ENCODE measurements around the gene IRF3.

IRF3 gene

DNA sequence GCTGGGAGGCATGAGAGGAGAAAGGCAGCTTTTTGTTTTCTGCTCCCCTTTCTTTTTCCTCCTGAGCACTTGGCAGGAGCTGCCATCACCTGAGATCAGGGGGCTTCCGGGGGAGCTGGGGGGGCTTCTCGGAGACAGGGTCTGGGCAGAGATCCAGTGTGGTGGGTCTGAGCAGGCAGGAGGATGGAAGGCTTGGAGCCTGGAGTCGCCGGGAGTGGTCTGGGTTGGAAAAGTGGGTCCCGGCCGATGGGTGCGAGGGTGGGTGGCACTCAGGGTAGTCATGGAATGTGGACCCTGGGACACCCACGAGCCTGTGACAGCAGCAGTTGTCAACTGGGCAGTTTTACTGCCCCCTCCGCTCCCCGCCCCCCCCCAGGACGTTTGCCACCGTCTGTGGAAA, 21.5 kb upstream of the IRF3 start:
- DNase-seq = no peak

DNA sequence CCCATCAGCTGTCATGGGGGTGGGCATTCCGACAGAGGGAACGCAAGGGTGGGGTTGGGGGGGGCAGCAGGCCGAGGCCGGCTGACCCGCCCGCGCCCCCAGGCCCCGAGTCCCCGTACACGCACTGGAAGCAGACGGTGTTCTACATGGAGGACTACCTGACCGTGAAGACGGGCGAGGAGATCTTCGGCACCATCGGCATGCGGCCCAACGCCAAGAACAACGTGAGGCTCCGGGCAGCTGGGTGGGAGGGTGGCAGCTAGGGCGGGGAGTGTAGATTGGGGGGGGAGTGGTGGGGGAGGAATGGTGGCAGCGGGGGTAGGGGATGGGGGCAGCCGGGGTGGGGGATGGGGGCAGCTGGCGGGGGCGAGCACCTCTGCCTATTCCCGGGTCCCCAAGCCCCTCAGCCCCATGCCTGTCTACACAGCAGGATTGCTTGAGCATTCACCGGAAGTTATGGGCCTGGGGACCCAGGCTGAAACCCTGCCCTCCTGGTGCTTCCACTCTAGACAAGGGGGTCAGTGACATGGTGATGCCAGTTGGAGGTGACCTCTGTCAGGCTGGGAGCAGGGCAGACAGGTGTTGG, 20.9 kb upstream of the IRF3 start:
- no peak for DNase-seq

DNA sequence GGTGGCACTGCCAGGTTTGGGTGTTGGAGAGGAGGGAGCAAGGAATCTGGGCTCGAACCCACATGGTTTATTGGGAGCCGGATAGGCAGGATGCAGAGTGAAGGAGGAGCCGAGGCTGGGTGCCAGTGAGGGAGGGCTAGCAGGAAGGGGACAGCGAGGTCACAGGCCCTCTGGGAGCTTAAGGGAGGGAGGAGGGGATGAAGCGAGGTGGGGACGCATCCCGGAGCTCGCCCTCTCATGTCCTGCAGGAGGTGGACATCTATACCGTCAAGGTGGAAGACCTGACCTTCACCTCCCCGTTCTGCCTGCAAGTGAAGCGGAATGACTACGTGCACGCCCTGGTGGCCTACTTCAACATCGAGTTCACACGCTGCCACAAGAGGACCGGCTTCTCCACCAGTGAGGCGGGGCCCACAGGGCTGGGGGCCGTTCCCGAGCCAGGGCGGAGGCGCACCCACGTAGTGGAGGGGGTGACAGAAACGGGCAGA, 20.2 kb upstream of the IRF3 start:
- DNase-seq = no peak

DNA sequence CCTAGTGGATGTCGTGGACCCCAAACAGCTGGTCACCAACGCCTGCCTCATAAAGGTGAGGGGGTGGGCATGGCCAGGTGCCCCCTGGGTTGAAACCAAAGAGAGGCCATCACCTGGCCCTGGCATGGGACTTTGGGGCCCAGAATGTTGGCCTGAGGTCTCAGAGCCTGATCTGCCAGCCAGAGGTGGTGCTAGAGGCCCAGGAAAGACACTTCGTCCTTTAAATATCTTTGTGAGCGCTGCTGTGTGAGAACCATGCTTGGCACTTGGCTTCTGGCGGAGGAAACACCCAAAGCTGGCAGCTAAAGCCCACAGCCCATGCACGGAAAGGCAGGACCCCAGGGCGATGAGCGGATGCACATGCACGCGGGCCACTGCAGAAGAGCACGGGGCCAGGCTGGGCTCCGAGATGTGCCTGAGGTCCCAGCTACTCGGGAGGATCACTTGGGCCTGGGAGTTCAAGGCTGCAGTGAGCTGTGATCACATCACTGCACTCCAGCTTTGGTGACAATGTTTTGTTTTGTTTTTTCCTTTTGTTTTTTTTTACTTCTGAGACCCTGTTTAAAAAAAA, 19.4 kb upstream of the IRF3 start:
- DNase-seq = no peak

DNA sequence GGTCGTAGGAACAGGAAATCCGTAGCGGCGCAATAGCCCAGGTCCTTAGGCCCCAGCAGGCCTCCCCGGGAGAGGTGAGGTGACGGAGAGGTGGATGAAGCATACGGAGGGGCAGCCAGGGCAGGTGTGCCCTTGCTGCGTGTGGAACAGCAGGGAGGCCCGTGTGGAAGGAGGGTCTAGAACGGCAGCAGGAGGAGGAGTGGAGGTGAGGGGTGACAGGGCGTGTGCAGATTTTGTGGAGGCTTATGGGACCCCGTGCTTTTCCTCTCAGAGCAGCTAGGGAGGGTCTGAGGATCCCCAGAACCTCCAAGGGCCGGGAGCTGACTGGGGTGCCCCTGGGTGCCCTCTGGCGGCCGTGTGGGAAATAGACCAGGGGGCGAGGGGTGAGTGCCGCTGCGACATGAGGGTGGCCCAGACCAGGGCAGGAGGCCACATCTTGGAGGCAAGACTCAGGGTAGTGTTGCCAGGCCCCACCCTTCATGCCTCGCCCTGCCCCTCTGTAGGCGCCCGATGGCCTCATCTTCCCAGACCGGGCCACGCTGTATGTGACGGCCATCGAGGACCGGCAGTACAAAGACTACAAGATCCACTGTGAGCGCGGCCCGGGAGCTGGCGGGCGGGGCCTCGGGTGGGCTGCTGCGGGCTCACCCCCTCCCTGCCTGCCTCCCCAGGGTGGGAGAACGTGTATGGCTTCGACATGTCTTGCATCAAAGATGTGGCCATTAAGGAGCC, 18.8 kb upstream of the IRF3 start:
- DNase-seq = no peak

DNA sequence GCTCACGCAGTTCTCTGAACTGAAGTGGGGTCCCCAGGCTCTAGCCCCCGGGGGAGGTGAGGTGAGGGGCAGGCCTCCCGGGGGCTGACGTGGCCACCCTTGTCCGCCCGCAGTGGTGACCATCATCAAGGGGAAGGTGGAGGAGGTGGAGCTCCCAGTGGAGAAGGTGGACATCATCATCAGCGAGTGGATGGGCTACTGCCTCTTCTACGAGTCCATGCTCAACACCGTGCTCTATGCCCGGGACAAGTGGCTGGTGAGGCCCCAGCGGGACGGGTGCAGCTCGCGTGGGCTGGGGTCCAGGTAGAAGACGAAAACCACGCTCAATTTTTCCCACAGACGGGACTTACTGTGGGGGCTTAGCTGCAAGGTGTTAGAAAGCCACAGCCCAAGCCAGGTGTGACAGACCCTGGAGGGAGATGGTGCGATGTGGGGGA, 18.2 kb upstream of the IRF3 start:
- DNase-seq = no peak

DNA sequence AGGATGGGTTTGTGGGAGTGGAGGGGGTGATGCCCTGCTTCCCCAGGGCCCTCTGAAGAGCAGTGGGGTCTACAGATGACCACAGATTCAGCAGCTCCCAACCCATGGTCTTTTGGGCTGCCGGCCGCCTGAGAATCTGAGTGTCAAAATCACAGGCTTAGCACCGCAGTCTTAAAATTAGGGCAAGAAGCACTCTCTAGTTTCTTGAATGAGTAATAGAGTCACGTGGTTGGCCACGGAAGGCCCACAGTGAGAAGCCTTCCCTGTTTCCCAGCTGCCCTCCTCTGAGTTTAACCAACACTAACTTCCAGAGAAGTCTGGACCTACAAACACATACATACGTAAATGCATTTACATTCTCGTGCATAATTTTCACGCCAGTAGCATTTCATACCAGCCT, 16.6 kb upstream of the IRF3 start:
- DNase-seq = no peak

DNA sequence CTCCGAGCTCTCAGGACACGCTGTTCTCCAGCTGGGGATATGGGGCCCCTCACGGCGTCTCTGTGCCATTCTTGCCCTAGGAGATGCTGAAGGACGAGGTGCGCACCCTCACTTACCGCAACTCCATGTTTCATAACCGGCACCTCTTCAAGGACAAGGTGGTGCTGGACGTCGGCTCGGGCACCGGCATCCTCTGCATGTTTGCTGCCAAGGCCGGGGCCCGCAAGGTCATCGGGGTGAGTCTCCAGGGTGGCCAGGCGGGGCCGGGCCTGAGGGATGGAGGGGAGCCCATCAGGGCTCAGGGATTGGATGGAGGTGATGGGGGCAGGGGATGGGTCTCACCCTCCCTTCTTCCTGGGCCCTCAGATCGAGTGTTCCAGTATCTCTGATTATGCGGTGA, 16.2 kb upstream of the IRF3 start:
- DNase-seq = no peak

DNA sequence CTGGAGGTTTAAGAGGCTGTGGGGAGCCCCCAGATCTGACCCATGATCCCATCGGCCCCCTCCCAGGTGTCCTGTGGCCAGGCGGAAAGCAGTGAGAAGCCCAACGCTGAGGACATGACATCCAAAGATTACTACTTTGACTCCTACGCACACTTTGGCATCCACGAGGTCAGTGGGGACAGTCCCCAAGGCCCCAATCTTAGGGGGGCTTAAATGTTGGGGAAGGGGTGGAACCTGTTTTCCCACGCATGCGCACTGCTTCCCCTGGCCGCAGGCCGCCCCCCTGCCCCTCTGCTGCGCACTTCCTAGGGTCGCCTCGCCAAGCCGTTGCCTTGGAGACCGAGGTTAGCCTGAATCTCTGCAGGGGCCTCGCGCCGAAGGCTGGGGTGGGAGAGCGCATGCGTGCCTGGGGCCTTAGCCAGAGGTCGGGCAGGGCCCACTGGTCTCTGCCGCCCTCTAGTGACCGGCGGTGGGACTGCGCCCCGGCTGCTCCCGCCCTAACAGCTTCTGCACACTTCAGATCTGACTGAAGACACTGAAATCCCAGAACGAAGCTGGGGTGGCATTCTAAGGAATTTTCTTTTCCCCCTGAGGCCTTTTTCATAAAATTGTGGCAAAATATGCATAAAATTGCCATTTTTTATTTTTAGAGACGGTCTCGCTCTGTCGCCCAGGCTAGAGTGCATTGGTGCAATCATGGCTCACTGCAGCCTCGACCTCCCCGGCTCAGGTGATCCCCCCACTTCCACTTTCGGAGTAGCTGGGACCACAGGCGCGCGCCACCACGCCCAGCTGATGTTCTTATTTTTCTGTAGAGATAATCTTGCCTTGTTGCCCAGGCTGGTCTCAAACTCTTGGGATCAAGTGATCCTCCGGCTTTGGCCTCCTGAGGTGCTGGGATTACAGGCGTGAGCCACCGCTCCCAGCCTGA, 15.0 kb upstream of the IRF3 start:
- peak; percentile 86 for DNase-seq

DNA sequence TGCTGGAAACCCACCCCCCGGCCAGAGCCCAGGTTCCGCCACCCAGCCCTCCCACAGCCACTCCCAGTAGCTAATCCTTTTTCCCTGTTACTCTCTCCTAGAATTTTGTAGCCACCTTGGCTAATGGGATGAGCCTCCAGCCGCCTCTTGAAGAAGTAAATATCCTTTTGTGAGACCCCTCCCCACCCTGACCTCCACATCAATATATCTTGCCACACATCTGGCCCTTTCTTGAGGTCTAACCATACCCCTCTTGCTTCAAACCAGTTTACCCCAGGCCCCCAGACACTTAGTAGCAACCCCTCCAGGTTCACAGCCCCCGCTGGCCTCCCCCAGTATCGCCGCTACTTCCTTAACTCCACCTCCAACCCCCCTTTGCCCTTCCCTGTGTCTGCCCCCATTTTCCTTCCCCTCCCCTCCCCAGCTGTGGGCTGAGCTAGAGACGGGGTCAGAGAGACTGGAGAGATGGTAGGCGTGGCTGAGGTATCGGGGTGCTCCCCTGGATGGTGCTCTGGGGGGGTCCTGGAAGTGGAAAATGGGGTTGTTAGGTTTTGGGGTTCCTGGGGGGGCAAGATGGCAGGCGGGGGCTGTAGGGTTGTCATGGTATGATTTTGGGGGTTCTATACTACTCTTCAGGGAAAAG, 14.2 kb upstream of the IRF3 start:
- no peak for DNase-seq

DNA sequence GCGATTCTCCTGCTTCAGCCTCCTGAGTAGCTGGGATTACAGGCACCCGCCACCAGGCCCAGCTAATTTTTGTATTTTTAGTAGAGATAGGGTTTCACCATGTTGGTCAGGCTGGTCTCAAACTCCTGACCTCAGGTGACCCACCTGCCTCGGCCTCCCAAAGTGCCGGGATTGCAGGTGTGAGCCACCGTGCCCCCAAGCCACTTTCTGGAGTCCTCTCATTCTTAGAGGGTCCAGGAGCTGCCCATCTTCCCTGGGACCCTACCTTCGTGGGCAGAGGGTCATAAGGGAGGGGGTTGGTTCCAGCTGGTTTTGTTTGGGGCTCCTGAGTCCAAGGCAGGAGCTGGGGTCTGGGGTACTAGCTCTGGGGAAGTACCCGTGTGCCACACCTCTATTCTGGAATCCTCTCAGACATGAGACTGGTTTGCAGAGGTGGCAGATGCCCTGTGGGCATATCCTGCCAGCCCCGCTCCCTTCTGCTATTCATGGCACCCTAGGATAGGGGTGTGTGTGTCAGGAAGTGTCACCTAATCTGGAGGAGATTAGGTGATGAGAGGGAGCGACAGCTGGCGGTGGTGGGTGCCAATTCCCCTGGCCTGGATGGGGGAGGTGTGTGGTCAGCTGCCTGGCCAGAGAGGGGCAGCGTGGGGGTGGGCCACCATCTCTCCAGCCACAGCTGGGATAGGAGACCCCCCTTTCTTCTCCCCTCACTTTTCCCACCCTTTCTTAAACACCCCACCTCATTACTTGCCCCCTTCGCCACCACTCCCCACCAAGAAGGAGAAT, 13.5 kb upstream of the IRF3 start:
- DNase-seq = no peak

DNA sequence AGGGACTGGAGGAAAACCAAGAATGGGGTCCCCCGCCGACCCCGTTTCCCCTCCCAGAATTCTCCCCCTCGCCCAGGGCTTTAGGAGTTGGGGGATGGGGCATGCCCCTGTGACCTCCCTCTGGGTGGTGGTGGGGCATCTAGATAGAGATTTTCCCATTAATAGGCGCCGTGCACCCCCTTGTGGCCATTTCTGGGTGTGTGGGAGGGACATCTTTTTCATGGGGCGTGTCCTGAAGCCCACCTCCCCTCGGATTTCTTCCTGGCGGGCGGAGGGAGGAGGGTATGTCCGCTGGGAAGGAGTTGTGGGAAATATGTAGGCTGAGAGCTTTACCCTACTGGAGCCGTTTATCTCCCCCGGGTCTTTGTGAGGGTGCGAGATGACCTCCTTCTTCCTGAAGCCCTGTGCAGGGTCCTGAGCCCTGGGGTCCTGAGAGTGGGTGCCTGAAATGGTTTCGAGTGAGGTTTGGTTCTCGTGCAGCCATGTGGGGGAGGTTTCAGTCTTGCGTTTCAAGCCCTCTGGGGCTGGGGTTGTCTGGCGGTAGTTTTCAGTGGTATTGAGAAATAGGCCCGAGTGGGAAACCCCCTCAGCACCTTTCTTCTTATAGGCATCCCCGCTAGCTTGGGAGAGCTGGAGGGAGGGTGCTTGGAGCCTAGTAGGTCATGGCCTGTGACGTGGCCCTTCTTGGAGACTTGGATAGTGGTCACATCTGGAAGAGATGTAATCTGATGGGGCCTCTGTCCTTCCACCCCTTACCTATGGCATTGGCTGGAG, 12.4 kb upstream of the IRF3 start:
- peak; percentile 42 for DNase-seq

DNA sequence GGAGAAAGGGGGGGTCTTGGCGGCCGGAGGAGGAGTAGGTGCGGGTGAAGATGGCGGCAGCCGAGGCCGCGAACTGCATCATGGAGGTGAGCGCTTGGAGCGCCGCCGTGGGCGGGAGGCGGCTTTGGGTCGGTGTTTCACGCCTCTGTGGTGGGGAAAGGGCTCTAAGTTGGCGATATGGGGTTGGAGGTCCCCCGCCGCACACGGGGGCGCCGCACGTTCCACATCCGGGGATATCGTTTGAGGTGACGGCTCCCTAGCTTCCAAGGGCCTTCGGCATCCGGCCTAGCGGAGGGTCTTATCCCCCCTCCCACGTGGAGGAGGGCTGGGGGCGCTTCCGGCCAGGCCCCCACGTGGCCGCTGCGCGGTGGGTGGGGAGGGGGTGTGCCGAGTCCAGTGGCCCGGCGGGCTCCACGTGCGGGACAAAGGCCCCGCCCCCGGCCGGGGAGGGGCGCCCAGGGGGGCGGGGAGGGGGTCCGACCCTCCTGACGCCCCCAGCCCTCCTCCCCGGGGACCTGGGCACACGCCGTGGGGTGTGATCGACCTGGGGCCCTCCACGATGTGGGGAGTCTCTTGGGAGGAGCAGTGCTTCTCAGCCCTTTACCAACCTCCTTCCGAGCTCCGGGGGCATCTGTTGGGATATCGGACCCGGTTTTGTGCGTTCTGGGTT, 11.7 kb upstream of the IRF3 start, which contains the start of gene PRMT1:
Gene PRMT1, plus strand, starts transcription at position 41 of the 670 bp plus-strand sequence. Its CDS starts 10 bp downstream, at position 51.
- DNase-seq = no peak

DNA sequence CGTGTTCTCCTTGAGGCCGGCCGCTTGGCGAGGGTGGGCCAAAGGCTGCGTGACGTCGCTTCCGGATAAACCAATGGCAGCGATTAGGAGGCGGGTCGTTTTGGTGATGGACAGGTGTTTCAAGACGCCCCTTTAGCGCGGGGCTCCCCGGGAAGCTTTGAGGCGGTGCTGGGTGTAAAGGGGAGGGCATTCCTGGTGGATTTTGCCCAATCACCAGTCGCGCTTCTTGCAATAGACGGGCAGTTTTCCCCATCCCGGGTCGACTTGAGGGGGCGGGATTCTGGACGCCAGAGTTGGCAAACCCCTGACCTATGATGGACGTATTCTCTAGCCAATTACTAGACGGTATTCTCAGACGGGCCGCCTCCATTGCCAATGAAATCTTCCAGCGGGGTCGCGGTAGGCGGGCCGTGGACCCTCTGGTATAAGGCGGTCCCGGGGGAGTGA, 11.2 kb upstream of the IRF3 start:
- DNase-seq = peak; percentile 100

DNA sequence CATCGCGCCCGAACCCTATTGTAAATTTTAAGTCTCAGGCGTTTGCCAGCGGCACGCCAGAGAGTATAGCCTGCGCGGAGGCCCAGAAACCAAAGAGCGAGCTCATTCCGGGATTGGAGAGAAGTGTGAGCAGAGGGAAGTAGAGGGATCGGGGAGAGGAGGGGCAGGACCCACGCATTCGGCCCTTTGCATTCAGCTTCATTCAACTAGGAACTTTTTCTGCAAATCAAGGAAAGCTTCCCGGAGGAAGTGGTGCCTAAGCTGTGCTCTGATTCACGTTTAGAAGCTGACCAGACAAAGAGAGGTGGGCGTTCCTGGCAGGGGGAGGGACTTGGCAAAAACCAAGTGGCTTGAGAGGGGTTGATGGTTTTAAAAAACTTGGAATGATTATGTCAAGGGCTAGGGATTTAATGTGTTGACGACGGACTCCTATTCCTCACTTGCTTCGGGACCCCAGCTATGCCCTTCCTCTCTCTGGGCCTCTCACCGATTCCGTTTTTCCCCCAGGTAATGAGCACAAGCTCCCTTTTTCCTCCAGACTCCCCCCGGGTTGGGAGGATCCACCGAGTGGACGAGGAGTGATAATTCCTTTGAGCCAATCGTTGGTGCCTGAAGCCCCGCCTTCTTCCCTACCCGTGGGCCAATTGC, 10.6 kb upstream of the IRF3 start:
- DNase-seq = peak; percentile 92

DNA sequence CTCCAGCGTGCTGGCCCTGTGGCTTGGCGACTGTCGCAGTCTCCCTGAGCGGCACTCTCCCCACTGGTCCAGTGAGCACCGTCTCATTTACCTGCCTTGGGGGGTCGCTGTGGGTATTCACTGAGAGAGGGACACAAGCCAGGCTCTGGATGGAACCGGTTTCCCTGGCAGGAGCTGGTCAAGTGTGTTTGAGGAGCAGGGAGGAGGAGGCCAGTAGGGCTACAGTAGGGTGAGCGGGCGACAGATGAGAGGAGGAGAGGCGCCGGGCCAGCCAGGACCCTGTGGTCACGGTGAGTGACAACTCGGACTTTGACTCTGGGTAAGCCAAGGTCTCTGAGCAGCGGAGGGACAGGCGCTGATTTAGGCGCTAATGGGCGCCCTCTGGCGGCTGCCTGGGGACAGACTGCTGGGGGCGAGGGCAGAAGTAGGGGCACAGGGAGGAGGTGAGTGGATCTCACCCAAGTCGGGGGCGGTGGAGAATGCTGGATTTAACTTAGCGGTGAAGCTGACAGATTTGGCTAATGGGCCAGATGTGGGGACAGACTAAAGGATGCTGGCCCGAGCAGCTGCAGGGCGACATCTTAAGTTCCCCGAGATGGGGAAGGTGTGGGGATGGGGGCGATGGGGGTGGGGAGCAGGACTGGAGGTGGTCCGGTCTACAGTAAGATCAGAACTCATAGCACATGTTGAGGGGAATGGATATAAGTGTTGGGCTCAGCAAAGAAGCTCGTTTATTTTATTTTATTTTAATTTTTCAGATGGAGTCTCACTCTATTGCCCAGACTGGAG, 6.7 kb upstream of the IRF3 start:
- DNase-seq = peak; percentile 86

DNA sequence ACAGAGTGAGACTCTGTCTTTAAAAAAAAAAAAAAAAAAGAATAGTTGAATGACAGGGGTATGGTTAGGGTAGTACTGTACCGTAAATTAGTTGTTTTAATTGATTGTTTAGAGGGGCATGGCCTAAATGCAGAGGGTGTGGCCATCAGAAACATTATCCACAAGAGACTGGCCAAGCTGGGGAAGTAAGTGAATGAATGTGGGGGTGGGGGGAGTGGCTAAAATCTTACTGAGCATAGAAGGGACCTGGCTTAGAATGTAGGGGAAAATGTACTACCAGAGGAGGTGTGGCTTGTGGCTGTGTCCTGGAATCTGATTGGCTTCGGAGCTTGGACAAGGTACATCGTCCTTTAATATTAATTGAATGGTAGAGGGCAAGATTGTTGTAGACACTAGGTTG, 3.9 kb upstream of the IRF3 start:
- no peak for DNase-seq

DNA sequence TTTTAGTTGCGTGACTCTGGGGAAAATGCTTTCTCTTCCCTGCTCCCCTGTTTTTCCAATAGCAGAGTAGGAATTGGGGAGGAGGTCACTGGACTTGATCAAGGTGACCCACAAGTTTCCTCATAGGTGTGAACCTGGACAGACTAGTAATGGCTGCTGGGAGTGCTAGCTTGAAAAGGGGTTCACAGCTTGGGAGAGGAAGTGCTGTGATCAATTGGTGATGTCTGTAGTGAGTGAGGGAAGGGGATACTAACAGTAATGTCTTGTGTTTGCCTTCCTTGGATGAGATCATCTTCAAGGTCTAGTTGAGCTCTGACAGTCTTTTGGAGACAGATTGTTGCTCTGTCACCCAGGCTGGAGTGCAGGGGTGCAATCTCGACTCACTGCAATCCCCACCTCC, 1.8 kb upstream of the IRF3 start:
- no peak for DNase-seq

DNA sequence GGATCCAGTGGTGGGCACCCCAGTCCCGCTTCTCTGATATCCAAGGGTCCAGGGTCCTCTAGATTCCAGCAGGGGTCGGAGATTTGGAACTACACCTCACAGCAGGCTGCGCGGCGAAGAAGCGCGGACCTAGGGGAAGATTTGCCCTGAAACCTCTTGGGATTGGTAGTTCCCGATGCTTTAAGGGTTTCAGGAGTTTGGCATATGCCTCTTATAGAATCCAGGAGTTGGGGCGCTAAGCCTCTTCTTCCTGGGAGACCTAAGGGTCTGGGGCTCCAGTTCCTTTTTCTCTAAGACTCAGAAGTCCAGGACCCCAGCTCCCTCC, 425 bp upstream of the IRF3 start:
- DNase-seq = no peak
